NCI-H2029 treated with DMSO at 0.1 percent for 48 hours (cell line): Measurements from ENCODE around the gene NUTM1.
"Not testable (repeated sequence)": the region's sequence is repeated elsewhere in the genome, so short reads cannot be mapped to it uniquely, and the experiment has no call there.

Experiments used
- DNase-seq: peaks from one replicate; lab custom pipeline; 2025; lab: John Stamatoyannopoulos, UW

The NUTM1 gene

GRCh38 chr15:34365836-34366235 is 22.7 kb downstream of the NUTM1 start:
- no peak for DNase-seq

- DNase-seq = peak; percentile 1
These were observed 23.4 kb downstream of the NUTM1 start for GRCh38 chr15:34366271-34367065.

GRCh38 chr15:34367101-34368081 is 24.3 kb downstream of the NUTM1 start, which contains the start of gene LPCAT4:
Gene LPCAT4 (minus strand): TSS chr15:34367196. CDS start chr15:34367100, 96 bp downstream.
- DNase-seq = peak; percentile 3

- DNase-seq = no peak
These were observed 27.0 kb downstream of the NUTM1 start for GRCh38 chr15:34370129-34370528.

- DNase-seq = no peak
These were observed 27.5 kb downstream of the NUTM1 start for GRCh38 chr15:34370643-34371042.

GRCh38 chr15:34373951-34374350 is 30.8 kb downstream of the NUTM1 start:
- DNase-seq = no peak

- no peak for DNase-seq
These were observed 31.7 kb downstream of the NUTM1 start for GRCh38 chr15:34374816-34375215.

GRCh38 chr15:34375541-34375940 is 32.4 kb downstream of the NUTM1 start:
- not testable (repeated sequence) for DNase-seq

GRCh38 chr15:34376856-34377255 is 33.7 kb downstream of the NUTM1 start:
- DNase-seq = no peak

GRCh38 chr15:34380491-34380890 is 37.4 kb downstream of the NUTM1 start:
- not testable (repeated sequence) for DNase-seq

- not testable (repeated sequence) for DNase-seq
These were observed 38.9 kb downstream of the NUTM1 start for GRCh38 chr15:34381829-34382521.

- not testable (repeated sequence) for DNase-seq
These were observed 46.5 kb downstream of the NUTM1 start for GRCh38 chr15:34389594-34390086.

- DNase-seq = not testable (repeated sequence)
These were observed 49.9 kb downstream of the NUTM1 start for GRCh38 chr15:34392981-34393380.

- not testable (repeated sequence) for DNase-seq
These were observed 54.6 kb downstream of the NUTM1 start for GRCh38 chr15:34397637-34398259.

- not testable (repeated sequence) for DNase-seq
These were observed 60.1 kb downstream of the NUTM1 start for GRCh38 chr15:34403160-34403598.

GRCh38 chr15:34403899-34404298 is 60.8 kb downstream of the NUTM1 start:
- not testable (repeated sequence) for DNase-seq
